Measurements from ENCODE around the gene SLC1A4. TPM values are rescaled to one million over a fixed set of nuclear protein-coding genes. Genes with fewer than 3 reads are reported as not detected.

Gene SLC1A4
- total RNA-seq, 1 donor from 2014 or later, result 41.4 TPM

GRCh38 chr2:64950226-64951160, 38.7 kb upstream of the SLC1A4 start:
- Mint-ChIP-seq H3K4me3 (ENCODE audit: unreplicated experiment) (no peak overlapping the region), H3K36me3 (ENCODE audit: low read depth, unreplicated experiment) (no peaks in the 10 kb centered on the region), H3K9me3 (ENCODE audit: unreplicated experiment) (no peaks in the 10 kb centered on the region), H3K4me1 (ENCODE audit: unreplicated experiment) (peaks cover 14% of the 10 kb centered on the region), H3K27ac (ENCODE audit: unreplicated experiment) (no peak overlapping the region), H3K27me3 (ENCODE audit: unreplicated experiment) (no peaks in the 10 kb centered on the region)
- no peak for TF ChIP-seq CTCF (IDR thresholded peaks at IDR 0.05; ENCODE audit: unreplicated experiment)
- no peak for DNase-seq (ENCODE audit: low spot score)

- DNase-seq (ENCODE audit: low spot score), result no peak
- no peaks in the 10 kb centered on the region for H3K9me3 Mint-ChIP-seq (ENCODE audit: unreplicated experiment)
- H3K36me3 Mint-ChIP-seq (ENCODE audit: low read depth, unreplicated experiment), result no peaks in the 10 kb centered on the region
- no peak overlapping the region for H3K27ac Mint-ChIP-seq (ENCODE audit: unreplicated experiment)
- no peak for TF ChIP-seq CTCF (IDR thresholded peaks at IDR 0.05; ENCODE audit: unreplicated experiment)
- H3K4me1 Mint-ChIP-seq (ENCODE audit: unreplicated experiment), result peaks cover 7% of the 10 kb centered on the region
- no peaks in the 10 kb centered on the region for H3K27me3 Mint-ChIP-seq (ENCODE audit: unreplicated experiment)
- H3K4me3 Mint-ChIP-seq (ENCODE audit: unreplicated experiment), result no peak overlapping the region
These were observed 37.8 kb upstream of the SLC1A4 start for GRCh38 chr2:64951306-64951953.

- no peaks in the 10 kb centered on the region for H3K9me3 Mint-ChIP-seq (ENCODE audit: unreplicated experiment)
- no peak for DNase-seq (ENCODE audit: low spot score)
- no peak for TF ChIP-seq CTCF (IDR thresholded peaks at IDR 0.05; ENCODE audit: unreplicated experiment)
- H3K36me3 Mint-ChIP-seq (ENCODE audit: low read depth, unreplicated experiment), result no peaks in the 10 kb centered on the region
- H3K27me3 Mint-ChIP-seq (ENCODE audit: unreplicated experiment), result no peaks in the 10 kb centered on the region
- H3K27ac Mint-ChIP-seq (ENCODE audit: unreplicated experiment), result no peak overlapping the region
- peaks cover under 1% of the 10 kb centered on the region for H3K4me1 Mint-ChIP-seq (ENCODE audit: unreplicated experiment)
- H3K4me3 Mint-ChIP-seq (ENCODE audit: unreplicated experiment), result no peak overlapping the region
These were observed 37.1 kb upstream of the SLC1A4 start for GRCh38 chr2:64952096-64952495.

- H3K36me3 Mint-ChIP-seq (ENCODE audit: low read depth, unreplicated experiment), result no peaks in the 10 kb centered on the region
- DNase-seq (ENCODE audit: low spot score), result no peak
- H3K9me3 Mint-ChIP-seq (ENCODE audit: unreplicated experiment), result no peaks in the 10 kb centered on the region
- H3K4me3 Mint-ChIP-seq (ENCODE audit: unreplicated experiment), result no peak overlapping the region
- H3K27me3 Mint-ChIP-seq (ENCODE audit: unreplicated experiment), result no peaks in the 10 kb centered on the region
- H3K27ac Mint-ChIP-seq (ENCODE audit: unreplicated experiment), result no peak overlapping the region
- no peak for TF ChIP-seq CTCF (IDR thresholded peaks at IDR 0.05; ENCODE audit: unreplicated experiment)
- no peaks in the 10 kb centered on the region for H3K4me1 Mint-ChIP-seq (ENCODE audit: unreplicated experiment)
These were observed 36.4 kb upstream of the SLC1A4 start for GRCh38 chr2:64952511-64953482.
